ENCODE data around the gene MCC.

DNA sequence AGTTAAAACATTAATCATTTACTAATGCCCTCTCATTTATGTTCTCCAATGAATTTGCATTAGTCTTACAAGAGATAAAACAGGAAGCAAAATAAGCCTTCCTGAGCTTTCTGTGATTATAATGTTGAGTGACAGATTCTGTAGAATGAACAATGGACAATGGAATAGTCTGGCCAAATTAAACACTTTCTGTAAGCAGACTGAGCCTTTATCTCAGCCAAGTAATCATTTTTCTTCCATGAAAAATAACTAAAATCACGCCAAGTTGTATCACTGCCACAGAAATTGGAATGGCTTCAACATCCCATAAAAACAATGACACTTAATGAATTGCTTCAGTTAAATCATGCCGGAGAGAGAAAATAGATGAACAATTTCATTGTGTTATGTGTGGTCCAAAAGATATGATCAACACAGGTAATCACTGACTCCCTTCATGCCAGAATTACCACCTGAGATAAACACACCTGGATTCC, 116.5 kb downstream of the MCC start:
- TF ChIP-seq, protein P1, sequence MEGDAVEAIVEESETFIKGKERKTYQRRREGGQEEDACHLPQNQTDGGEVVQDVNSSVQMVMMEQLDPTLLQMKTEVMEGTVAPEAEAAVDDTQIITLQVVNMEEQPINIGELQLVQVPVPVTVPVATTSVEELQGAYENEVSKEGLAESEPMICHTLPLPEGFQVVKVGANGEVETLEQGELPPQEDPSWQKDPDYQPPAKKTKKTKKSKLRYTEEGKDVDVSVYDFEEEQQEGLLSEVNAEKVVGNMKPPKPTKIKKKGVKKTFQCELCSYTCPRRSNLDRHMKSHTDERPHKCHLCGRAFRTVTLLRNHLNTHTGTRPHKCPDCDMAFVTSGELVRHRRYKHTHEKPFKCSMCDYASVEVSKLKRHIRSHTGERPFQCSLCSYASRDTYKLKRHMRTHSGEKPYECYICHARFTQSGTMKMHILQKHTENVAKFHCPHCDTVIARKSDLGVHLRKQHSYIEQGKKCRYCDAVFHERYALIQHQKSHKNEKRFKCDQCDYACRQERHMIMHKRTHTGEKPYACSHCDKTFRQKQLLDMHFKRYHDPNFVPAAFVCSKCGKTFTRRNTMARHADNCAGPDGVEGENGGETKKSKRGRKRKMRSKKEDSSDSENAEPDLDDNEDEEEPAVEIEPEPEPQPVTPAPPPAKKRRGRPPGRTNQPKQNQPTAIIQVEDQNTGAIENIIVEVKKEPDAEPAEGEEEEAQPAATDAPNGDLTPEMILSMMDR (IDR thresholded peaks at IDR 0.05), result no peak
- TF ChIP-seq POLR2A (IDR thresholded peaks at IDR 0.05), result no peak

Measured in thyroid gland (tissue), 4 donors.